Measurements from ENCODE around the gene FAM131B.

GRCh38 chr7:143390773-143391317 lies 28.3 kb upstream of the FAM131B start:
- TF ChIP-seq CTCF (IDR thresholded peaks at IDR 0.05) = no peak
- TF ChIP-seq ETV6 (CRISPR knock-in tag; IDR thresholded peaks at IDR 0.05) = no peak
- TF ChIP-seq ZNF671 (CRISPR knock-in tag; IDR thresholded peaks at IDR 0.05) = no peak
- no peak for TF ChIP-seq NFE2L1 (CRISPR knock-in tag; IDR thresholded peaks at IDR 0.05)
- TF ChIP-seq CREB1 (CRISPR knock-in tag; IDR thresholded peaks at IDR 0.05) = no peak
- no peak for TF ChIP-seq MAX (CRISPR knock-in tag; IDR thresholded peaks at IDR 0.05)
